ENCODE measurements around the gene DAB2.

Gene DAB2

GRCh38 chr5:39364367-39364766, 60.4 kb downstream of the DAB2 start, which contains the start of gene C9:
TSS of gene C9 (minus strand) at chr5:39364495. CDS start at chr5:39364464, 31 bp downstream.
- TF ChIP-seq POU2F2 (IDR thresholded peaks at IDR 0.05; ENCODE audit: low read depth, low read length): no peak
- no peak for TF ChIP-seq SPI1 (IDR thresholded peaks at IDR 0.05; ENCODE audit: low read depth, low read length)
- no peak for TF ChIP-seq PAX5 (IDR thresholded peaks at IDR 0.05; ENCODE audit: insufficient read depth, low read length, severe bottlenecking)
- TF ChIP-seq TAF1 (IDR thresholded peaks at IDR 0.05; ENCODE audit: low read depth, low read length): no peak
- TF ChIP-seq POLR2A (IDR thresholded peaks at IDR 0.05; ENCODE audit: low read depth, low read length): no peak
- TF ChIP-seq POLR2AphosphoS5 (IDR thresholded peaks at IDR 0.05; ENCODE audit: low read depth, low read length): no peak
- FAIRE-seq: no peak
- DNase-seq (ENCODE audit: insufficient read length, low spot score): no peak

DNA sequence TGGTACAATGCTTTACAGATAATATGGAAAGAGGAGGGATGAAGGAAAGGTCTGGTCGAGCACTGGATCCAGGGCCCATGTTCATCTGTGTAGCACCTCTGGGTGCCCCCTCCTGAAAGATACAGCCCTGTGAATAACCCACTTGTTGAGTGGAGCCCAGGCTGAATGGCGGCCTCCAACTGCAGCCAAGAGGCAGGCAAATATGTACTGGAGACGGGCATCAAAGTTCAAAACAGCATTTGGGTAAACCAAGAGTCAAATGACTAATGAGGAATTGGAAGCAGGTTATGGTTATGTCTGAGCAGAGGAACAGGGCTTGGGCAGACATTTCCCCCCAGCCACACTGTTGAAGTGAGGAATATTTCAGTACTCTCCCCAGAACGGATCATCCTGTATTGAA, 61.6 kb downstream of the DAB2 start:
- DNase-seq (ENCODE audit: insufficient read length, low spot score) (no peak), FAIRE-seq (no peak)
- TF ChIP-seq SPI1 (IDR thresholded peaks at IDR 0.05; ENCODE audit: low read depth, low read length) (no peak), PAX5 (IDR thresholded peaks at IDR 0.05; ENCODE audit: insufficient read depth, low read length, severe bottlenecking) (no peak), POLR2A (IDR thresholded peaks at IDR 0.05; ENCODE audit: low read depth, low read length) (no peak), POU2F2 (IDR thresholded peaks at IDR 0.05; ENCODE audit: low read depth, low read length) (no peak), POLR2AphosphoS5 (IDR thresholded peaks at IDR 0.05; ENCODE audit: low read depth, low read length) (no peak), TAF1 (IDR thresholded peaks at IDR 0.05; ENCODE audit: low read depth, low read length) (no peak)

- TF ChIP-seq POLR2A (IDR thresholded peaks at IDR 0.05; ENCODE audit: low read depth, low read length): no peak
- TF ChIP-seq PAX5 (IDR thresholded peaks at IDR 0.05; ENCODE audit: insufficient read depth, low read length, severe bottlenecking): no peak
- TF ChIP-seq SPI1 (IDR thresholded peaks at IDR 0.05; ENCODE audit: low read depth, low read length): no peak
- TF ChIP-seq TAF1 (IDR thresholded peaks at IDR 0.05; ENCODE audit: low read depth, low read length): no peak
- no peak for TF ChIP-seq POU2F2 (IDR thresholded peaks at IDR 0.05; ENCODE audit: low read depth, low read length)
- TF ChIP-seq POLR2AphosphoS5 (IDR thresholded peaks at IDR 0.05; ENCODE audit: low read depth, low read length): no peak
- no peak for FAIRE-seq
- DNase-seq (ENCODE audit: insufficient read length, low spot score): no peak
Measured at GRCh38 chr5:39362646-39363045, 62.1 kb downstream of the DAB2 start.

DNA sequence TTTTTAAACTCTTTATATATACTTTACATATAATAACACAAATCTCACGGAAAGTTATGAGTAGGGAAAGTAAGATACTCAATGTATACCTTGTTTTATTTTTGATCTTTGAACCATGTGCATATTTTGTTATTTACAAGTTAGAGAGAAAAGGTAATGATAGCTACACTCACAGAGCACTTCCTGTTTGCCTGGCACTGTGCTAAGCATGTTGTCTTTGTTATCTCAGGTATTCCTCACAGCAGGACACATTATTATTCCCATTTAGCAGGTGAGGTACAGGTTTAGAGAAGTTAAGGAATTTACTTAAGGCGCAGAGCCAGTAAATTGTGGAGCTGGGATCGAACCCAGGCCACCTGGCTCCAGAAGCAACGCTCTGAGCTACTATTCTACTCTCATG, 63.5 kb downstream of the DAB2 start:
- TF ChIP-seq TAF1 (IDR thresholded peaks at IDR 0.05; ENCODE audit: low read depth, low read length): no peak
- TF ChIP-seq POU2F2 (IDR thresholded peaks at IDR 0.05; ENCODE audit: low read depth, low read length): no peak
- TF ChIP-seq PAX5 (IDR thresholded peaks at IDR 0.05; ENCODE audit: insufficient read depth, low read length, severe bottlenecking): no peak
- no peak for TF ChIP-seq POLR2AphosphoS5 (IDR thresholded peaks at IDR 0.05; ENCODE audit: low read depth, low read length)
- TF ChIP-seq SPI1 (IDR thresholded peaks at IDR 0.05; ENCODE audit: low read depth, low read length): no peak
- TF ChIP-seq POLR2A (IDR thresholded peaks at IDR 0.05; ENCODE audit: low read depth, low read length): no peak
- DNase-seq (ENCODE audit: insufficient read length, low spot score) (no peak), FAIRE-seq (no peak)

DNA sequence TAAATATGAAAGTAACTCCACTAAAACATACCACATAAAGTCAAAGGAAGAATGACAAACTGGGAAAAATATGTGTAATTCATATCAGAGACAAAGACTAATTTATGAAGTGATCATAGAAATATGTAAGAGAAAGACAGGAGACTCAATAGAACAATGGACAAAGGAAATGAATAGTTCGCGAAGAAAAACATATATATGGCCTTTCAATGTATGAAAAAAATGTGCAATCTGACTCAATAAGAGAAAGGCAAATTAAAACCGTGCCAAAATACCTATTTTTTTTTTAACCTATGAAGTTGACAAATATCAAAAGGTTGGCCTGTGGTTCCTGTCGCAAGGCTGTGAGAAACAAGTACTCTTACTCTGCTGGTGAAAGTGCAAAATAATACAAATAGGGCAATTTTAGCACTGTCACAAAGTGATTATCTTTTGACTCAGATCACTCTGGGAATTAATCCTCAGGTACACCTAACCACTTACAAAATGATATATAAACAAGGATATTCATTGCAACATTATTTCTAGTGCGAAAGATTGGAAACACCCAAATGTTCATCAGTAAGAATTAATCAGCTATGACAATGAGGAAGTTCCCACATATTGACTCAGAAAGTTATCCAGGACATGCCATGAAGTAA, 64.2 kb downstream of the DAB2 start:
- TF ChIP-seq TAF1 (IDR thresholded peaks at IDR 0.05; ENCODE audit: low read depth, low read length) (no peak), POLR2AphosphoS5 (IDR thresholded peaks at IDR 0.05; ENCODE audit: low read depth, low read length) (no peak), PAX5 (IDR thresholded peaks at IDR 0.05; ENCODE audit: insufficient read depth, low read length, severe bottlenecking) (no peak), POU2F2 (IDR thresholded peaks at IDR 0.05; ENCODE audit: low read depth, low read length) (no peak), SPI1 (IDR thresholded peaks at IDR 0.05; ENCODE audit: low read depth, low read length) (no peak), POLR2A (IDR thresholded peaks at IDR 0.05; ENCODE audit: low read depth, low read length) (no peak)
- DNase-seq (ENCODE audit: insufficient read length, low spot score) (no peak), FAIRE-seq (no peak)

GRCh38 chr5:39356263-39356662, 68.5 kb downstream of the DAB2 start:
- no peak for TF ChIP-seq PAX5 (IDR thresholded peaks at IDR 0.05; ENCODE audit: insufficient read depth, low read length, severe bottlenecking)
- no peak for TF ChIP-seq TAF1 (IDR thresholded peaks at IDR 0.05; ENCODE audit: low read depth, low read length)
- no peak for TF ChIP-seq SPI1 (IDR thresholded peaks at IDR 0.05; ENCODE audit: low read depth, low read length)
- no peak for TF ChIP-seq POLR2A (IDR thresholded peaks at IDR 0.05; ENCODE audit: low read depth, low read length)
- TF ChIP-seq POLR2AphosphoS5 (IDR thresholded peaks at IDR 0.05; ENCODE audit: low read depth, low read length): no peak
- no peak for TF ChIP-seq POU2F2 (IDR thresholded peaks at IDR 0.05; ENCODE audit: low read depth, low read length)
- DNase-seq (ENCODE audit: insufficient read length, low spot score) (no peak), FAIRE-seq (no peak)

- no peak for DNase-seq (ENCODE audit: insufficient read length, low spot score)
- no peak for TF ChIP-seq PAX5 (IDR thresholded peaks at IDR 0.05; ENCODE audit: insufficient read depth, low read length, severe bottlenecking)
- TF ChIP-seq POLR2A (IDR thresholded peaks at IDR 0.05; ENCODE audit: low read depth, low read length): no peak
- TF ChIP-seq SPI1 (IDR thresholded peaks at IDR 0.05; ENCODE audit: low read depth, low read length): no peak
- TF ChIP-seq POLR2AphosphoS5 (IDR thresholded peaks at IDR 0.05; ENCODE audit: low read depth, low read length): no peak
- TF ChIP-seq POU2F2 (IDR thresholded peaks at IDR 0.05; ENCODE audit: low read depth, low read length): no peak
- no peak for TF ChIP-seq TAF1 (IDR thresholded peaks at IDR 0.05; ENCODE audit: low read depth, low read length)
- no peak for FAIRE-seq
Measured at GRCh38 chr5:39355324-39355723, 69.5 kb downstream of the DAB2 start.

DNA sequence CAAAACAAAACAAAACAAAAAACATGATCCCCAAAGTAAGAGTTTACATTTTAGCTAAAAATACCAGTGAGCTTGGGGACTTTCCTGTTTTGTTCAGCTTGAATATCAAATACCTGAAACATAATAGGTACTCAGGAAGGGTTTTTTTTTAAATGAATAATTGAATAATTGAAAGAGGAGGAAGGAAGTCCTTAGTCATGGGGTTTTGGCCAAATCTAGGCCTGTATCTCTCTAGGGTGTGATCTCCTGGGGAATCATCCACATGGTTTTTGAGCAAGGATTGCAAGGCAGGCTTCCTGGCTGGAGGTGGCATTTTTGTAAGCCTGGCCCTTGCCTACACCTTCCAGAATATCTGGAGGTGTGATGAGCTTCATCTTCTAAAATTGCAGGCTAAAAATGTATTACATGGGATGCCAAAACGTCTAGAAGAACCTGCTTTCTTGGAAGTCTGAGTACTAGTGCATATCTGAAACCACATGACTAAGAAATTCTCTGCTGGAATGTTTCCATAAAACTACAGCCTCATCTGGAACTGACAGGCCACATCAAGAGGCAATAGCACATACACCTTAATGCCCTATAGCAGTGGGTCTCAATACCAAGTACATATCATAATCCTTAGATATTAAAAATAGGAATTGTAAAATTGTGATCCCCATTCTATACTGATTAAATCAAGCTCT, 70.9 kb downstream of the DAB2 start:
- FAIRE-seq (no peak), DNase-seq (ENCODE audit: insufficient read length, low spot score) (no peak)
- TF ChIP-seq PAX5 (IDR thresholded peaks at IDR 0.05; ENCODE audit: insufficient read depth, low read length, severe bottlenecking): no peak
- TF ChIP-seq TAF1 (IDR thresholded peaks at IDR 0.05; ENCODE audit: low read depth, low read length): no peak
- no peak for TF ChIP-seq POLR2AphosphoS5 (IDR thresholded peaks at IDR 0.05; ENCODE audit: low read depth, low read length)
- no peak for TF ChIP-seq SPI1 (IDR thresholded peaks at IDR 0.05; ENCODE audit: low read depth, low read length)
- no peak for TF ChIP-seq POLR2A (IDR thresholded peaks at IDR 0.05; ENCODE audit: low read depth, low read length)
- no peak for TF ChIP-seq POU2F2 (IDR thresholded peaks at IDR 0.05; ENCODE audit: low read depth, low read length)

DNA sequence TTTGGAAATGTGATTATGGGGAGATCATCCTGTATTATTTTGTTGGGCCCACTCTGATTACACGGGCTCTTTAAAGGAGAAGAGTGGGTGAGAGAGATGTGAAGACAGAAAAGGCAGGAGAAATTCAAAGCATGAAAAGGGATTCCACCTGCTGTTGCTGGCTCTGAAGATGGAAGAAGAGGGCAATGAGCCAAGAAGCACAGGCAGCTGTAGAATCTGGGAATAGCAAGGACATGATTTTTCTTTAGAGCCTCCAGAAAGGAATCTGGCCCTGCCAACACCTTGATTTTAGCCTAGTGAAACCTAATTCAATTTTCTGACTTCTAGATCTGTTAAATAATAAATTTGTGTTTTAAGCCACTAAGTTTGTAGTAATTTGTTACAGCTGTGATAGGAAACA, 71.8 kb downstream of the DAB2 start:
- TF ChIP-seq TAF1 (IDR thresholded peaks at IDR 0.05; ENCODE audit: low read depth, low read length) (no peak), SPI1 (IDR thresholded peaks at IDR 0.05; ENCODE audit: low read depth, low read length) (no peak), POLR2AphosphoS5 (IDR thresholded peaks at IDR 0.05; ENCODE audit: low read depth, low read length) (no peak), PAX5 (IDR thresholded peaks at IDR 0.05; ENCODE audit: insufficient read depth, low read length, severe bottlenecking) (no peak)
- FAIRE-seq: no peak

More for the DNA sequence above, 71.8 kb downstream of the DAB2 start:
- no peak for DNase-seq (ENCODE audit: insufficient read length, low spot score)

All from GM12891 (cell line).